ENCODE results near the gene ENKUR.
"Not testable (repeated sequence)": the region's sequence is repeated elsewhere in the genome, so short reads cannot be mapped to it uniquely, and the experiment has no call there.

ENKUR gene

GRCh38 chr10:24971374-24971773 is 44.6 kb downstream of the ENKUR start:
- DNase-seq: no peak

- no peak for DNase-seq
Observed at GRCh38 chr10:24969841-24970281, 46.1 kb downstream of the ENKUR start.

GRCh38 chr10:24968951-24969350 is 47.0 kb downstream of the ENKUR start:
- DNase-seq: not testable (repeated sequence)

GRCh38 chr10:24968349-24968748 is 47.6 kb downstream of the ENKUR start:
- DNase-seq: no peak

GRCh38 chr10:24966962-24967481 is 48.9 kb downstream of the ENKUR start:
- no peak for DNase-seq

GRCh38 chr10:24965051-24965450 is 50.9 kb downstream of the ENKUR start:
- DNase-seq: no peak

GRCh38 chr10:24963521-24964041 is 52.4 kb downstream of the ENKUR start:
- DNase-seq: no peak

- DNase-seq: no peak
Observed at GRCh38 chr10:24962995-24963394, 53.0 kb downstream of the ENKUR start.

- no peak for DNase-seq
Observed at GRCh38 chr10:24961582-24961981, 54.4 kb downstream of the ENKUR start.

GRCh38 chr10:24959382-24959730 is 56.6 kb downstream of the ENKUR start:
- no peak for DNase-seq

GRCh38 chr10:24958721-24959381 is 57.1 kb downstream of the ENKUR start:
- DNase-seq: no peak

- no peak for DNase-seq
Observed at GRCh38 chr10:24958091-24958720, 57.8 kb downstream of the ENKUR start.

- not testable (repeated sequence) for DNase-seq
Observed at GRCh38 chr10:24957624-24958051, 58.3 kb downstream of the ENKUR start.

- DNase-seq: no peak
Observed at GRCh38 chr10:24953675-24954074, 62.3 kb downstream of the ENKUR start.

GRCh38 chr10:24952707-24953645 is 63.0 kb downstream of the ENKUR start:
- DNase-seq: peak; percentile 8 to 57 (median 41)

GRCh38 chr10:24952143-24952706 is 63.7 kb downstream of the ENKUR start, which contains the start of gene PRTFDC1:
TSS of gene PRTFDC1 (minus strand) at chr10:24952606. CDS start at chr10:24952575, 31 bp downstream.
- peak in 3 of 5 experiments; percentile 5 to 46 (median 16) for DNase-seq

GRCh38 chr10:24951201-24952142 is 64.5 kb downstream of the ENKUR start:
- DNase-seq: peak in 2 of 5 experiments; percentile 2 to 30

GRCh38 chr10:24950439-24950838 is 65.5 kb downstream of the ENKUR start:
- DNase-seq: no peak

GRCh38 chr10:24949616-24950015 is 66.3 kb downstream of the ENKUR start:
- DNase-seq: no peak

GRCh38 chr10:24947304-24948097 is 68.5 kb downstream of the ENKUR start:
- peak in 1 of 5 experiments; percentile 77 for DNase-seq
